Keratinocyte (primary cell): ENCODE measurements around the gene IFTAP. TPM values are rescaled to one million over a fixed set of nuclear protein-coding genes. Genes with fewer than 3 reads are reported as not detected.

Experiments used
- DNase-seq: peaks from one replicate; pipeline ENCODE4 v3.0.0-alpha.2; 2011; ENCODE audit warnings: low read depth, missing footprints, low spot score
- FAIRE-seq: peaks from 2 replicates; lab custom pipeline; 2011; peaks lifted over from hg19 to GRCh38; lab: Jason Lieb, UNC
- H2AFZ ChIP-seq: 2 replicates; pipeline ENCODE4 v1.6.0; 2012; ENCODE audit warnings: low read length, control low read depth, inconsistent platforms; ENCODE audit not compliant: control insufficient read depth
- H3K27ac ChIP-seq: 2 replicates; pipeline ENCODE4 v1.5.1; 2011; ENCODE audit warnings: low read length; ENCODE audit not compliant: control insufficient read depth, insufficient read depth
- H3K27me3 ChIP-seq: 3 replicates; pipeline ENCODE4 v1.6.0; 2011; ENCODE audit warnings: low read length; ENCODE audit not compliant: control insufficient read depth, insufficient read depth; ENCODE audit errors: extremely low read depth
- H3K36me3 ChIP-seq, 2 experiments: 2 replicates in 1 of 2; 3 replicates in 1 of 2; pipeline ENCODE4 v1.5.1; 2011; ENCODE audit warnings: low read length in 2 of 2, mild to moderate bottlenecking in 1 of 2; ENCODE audit not compliant: control insufficient read depth in 2 of 2, insufficient read depth in 2 of 2; ENCODE audit errors: extremely low read depth in 1 of 2
- H3K4me1 ChIP-seq: 3 replicates; pipeline ENCODE4 v1.5.1; 2011; ENCODE audit warnings: low read length; ENCODE audit not compliant: control insufficient read depth, insufficient read depth; ENCODE audit errors: extremely low read depth
- H3K4me2 ChIP-seq: 3 replicates; pipeline ENCODE4 v1.6.0; 2011; ENCODE audit warnings: low read depth, low read length; ENCODE audit not compliant: control insufficient read depth, insufficient read depth; ENCODE audit errors: extremely low read depth
- H3K4me3 ChIP-seq, 3 experiments: fragments of 200-600 bp in 1 of 3; sonication (generic) in 1 of 3; 2 replicates in 2 of 3; 3 replicates in 1 of 3; pipeline ENCODE4 v1.5.1; 2011 to 2016; ENCODE audit warnings: low read length in 3 of 3, mild to moderate bottlenecking in 3 of 3, control low read depth in 2 of 3, inconsistent platforms in 1 of 3, low read depth in 1 of 3, mixed read lengths in 1 of 3, mixed run types in 1 of 3, moderate library complexity in 1 of 3; ENCODE audit not compliant: control insufficient read depth in 2 of 3, insufficient read depth in 2 of 3; ENCODE audit errors: extremely low read depth in 1 of 3
- H3K79me2 ChIP-seq: 2 replicates; pipeline ENCODE4 v1.6.0; 2012; ENCODE audit warnings: low read length; ENCODE audit not compliant: control insufficient read depth, insufficient read depth
- H3K9ac ChIP-seq: 3 replicates; pipeline ENCODE4 v1.6.0; 2011; ENCODE audit warnings: low read length; ENCODE audit not compliant: control insufficient read depth, insufficient read depth; ENCODE audit errors: extremely low read depth
- H3K9me1 ChIP-seq: 3 replicates; pipeline ENCODE4 v1.6.0; 2011; ENCODE audit warnings: low read length; ENCODE audit not compliant: control insufficient read depth, insufficient read depth; ENCODE audit errors: extremely low read depth
- H3K9me3 ChIP-seq: 2 replicates; pipeline ENCODE4 v1.5.1; 2012; ENCODE audit warnings: low read depth, low read length; ENCODE audit not compliant: control insufficient read depth
- H4K20me1 ChIP-seq: 3 replicates; pipeline ENCODE4 v1.6.0; 2011; ENCODE audit warnings: low read length; ENCODE audit not compliant: control insufficient read depth, insufficient read depth; ENCODE audit errors: extremely low read depth
- EZH2 ChIP-seq: IDR thresholded peaks from one replicate; pipeline ENCODE4 v1.6.1; 2012; ENCODE audit warnings: inconsistent platforms, mild to moderate bottlenecking, low read length, moderate library complexity
- dilution Hi-C: fragments of 300-500 bp; cut with MboI; formaldehyde crosslinking; loops from one replicate; pipeline ENCODE4 v1.7.0; 2020; ENCODE audit warnings: low sequenced_read_pairs; ENCODE audit not compliant: extremely low pct_ligation_motif_present
- polyA plus RNA-seq, 5 experiments: library from polyadenylated mRNA; depleted of rRNA in 3 of 5; stranded (reverse) in 3 of 5; stranded (forward) in 1 of 5; unstranded in 1 of 5; fragments of >200 nt; gene quantifications; 1 replicate in 1 of 5; 2 replicates in 3 of 5; 3 replicates in 1 of 5; pipeline versions ENCODE4 v1.2.1 to v1.2.3, GENCODE V29; 2011 to 2012; ENCODE audit warnings: missing spikeins in 2 of 5, low read depth in 1 of 5, low replicate concordance in 1 of 5
- TF ChIP-seq, protein P1 (sequence below), 3 experiments: IDR thresholded peaks in 1 of 3; conservative IDR thresholded peaks in 1 of 3; optimal IDR thresholded peaks in 1 of 3; 2 replicates in 2 of 3; 3 replicates in 1 of 3; pipeline versions ENCODE3 to v1.5.1; 2011; ENCODE audit warnings: low read length in 3 of 3, mild to moderate bottlenecking in 3 of 3, moderate library complexity in 2 of 3, control low read depth in 1 of 3, inconsistent platforms in 1 of 3; ENCODE audit not compliant: insufficient read depth in 2 of 3; ENCODE audit errors: extremely low read depth in 1 of 3

The IFTAP gene
- polyA plus RNA-seq, 1 donor (not counting 4 experiments of a cell fraction or from before 2014, with no cell fraction given) = 22.8 TPM

- no peak overlapping the region for H3K4me2 ChIP-seq
- H3K9me1 ChIP-seq = no peaks in the 10 kb centered on the region
- no peaks in the 10 kb centered on the region for H3K9me3 ChIP-seq
- peaks cover 3% of the 10 kb centered on the region for H3K4me1 ChIP-seq
- no peak overlapping the region for H3K9ac ChIP-seq
- dilution Hi-C loops = no loop called here
- H3K27ac ChIP-seq = no peak overlapping the region
- TF ChIP-seq, protein P1, sequence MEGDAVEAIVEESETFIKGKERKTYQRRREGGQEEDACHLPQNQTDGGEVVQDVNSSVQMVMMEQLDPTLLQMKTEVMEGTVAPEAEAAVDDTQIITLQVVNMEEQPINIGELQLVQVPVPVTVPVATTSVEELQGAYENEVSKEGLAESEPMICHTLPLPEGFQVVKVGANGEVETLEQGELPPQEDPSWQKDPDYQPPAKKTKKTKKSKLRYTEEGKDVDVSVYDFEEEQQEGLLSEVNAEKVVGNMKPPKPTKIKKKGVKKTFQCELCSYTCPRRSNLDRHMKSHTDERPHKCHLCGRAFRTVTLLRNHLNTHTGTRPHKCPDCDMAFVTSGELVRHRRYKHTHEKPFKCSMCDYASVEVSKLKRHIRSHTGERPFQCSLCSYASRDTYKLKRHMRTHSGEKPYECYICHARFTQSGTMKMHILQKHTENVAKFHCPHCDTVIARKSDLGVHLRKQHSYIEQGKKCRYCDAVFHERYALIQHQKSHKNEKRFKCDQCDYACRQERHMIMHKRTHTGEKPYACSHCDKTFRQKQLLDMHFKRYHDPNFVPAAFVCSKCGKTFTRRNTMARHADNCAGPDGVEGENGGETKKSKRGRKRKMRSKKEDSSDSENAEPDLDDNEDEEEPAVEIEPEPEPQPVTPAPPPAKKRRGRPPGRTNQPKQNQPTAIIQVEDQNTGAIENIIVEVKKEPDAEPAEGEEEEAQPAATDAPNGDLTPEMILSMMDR (optimal IDR thresholded peaks at IDR 0.05 in 1 of 3, IDR thresholded peaks at IDR 0.05 in 1 of 3, conservative IDR thresholded peaks at IDR 0.05 in 1 of 3; ENCODE audit: extremely low read depth in 1 of 3, insufficient read depth in 2 of 3, low read length in 3 of 3) = no peak
- no peak for TF ChIP-seq EZH2
- H3K36me3 ChIP-seq = no peaks in the 10 kb centered on the region
- no peaks in the 10 kb centered on the region for H3K79me2 ChIP-seq
- H3K4me3 ChIP-seq = no peak overlapping the region
- FAIRE-seq (no peak), DNase-seq (no peak)
- H4K20me1 ChIP-seq = no peaks in the 10 kb centered on the region
- no peaks in the 10 kb centered on the region for H3K27me3 ChIP-seq
- no peak overlapping the region for H2AFZ ChIP-seq
Observed at GRCh38 chr11:36557991-36558390, 36.3 kb upstream of the IFTAP start.

- Histone ChIP-seq H3K27me3 (no peaks in the 10 kb centered on the region), H3K9ac (no peak overlapping the region), H4K20me1 (no peaks in the 10 kb centered on the region), H2AFZ (no peak overlapping the region), H3K9me1 (no peaks in the 10 kb centered on the region), H3K36me3 (no peaks in the 10 kb centered on the region), H3K27ac (no peak overlapping the region), H3K9me3 (no peaks in the 10 kb centered on the region), H3K4me1 (peaks cover 3% of the 10 kb centered on the region), H3K4me2 (no peak overlapping the region), H3K4me3 (no peak overlapping the region), H3K79me2 (no peaks in the 10 kb centered on the region)
- DNase-seq = no peak
- dilution Hi-C loops = no loop called here
- TF ChIP-seq EZH2 = no peak
- no peak for FAIRE-seq
Observed at GRCh38 chr11:36558571-36559413, 35.5 kb upstream of the IFTAP start.
